GM12864 (cell line): ENCODE measurements around the gene CCDC92B.
"Not testable (repeated sequence)": the region's sequence is repeated elsewhere in the genome, so short reads cannot be mapped to it uniquely, and the experiment has no call there.

ENCODE experiments used
- DNase-seq: peaks from one replicate; pipeline ENCODE4 v3.0.0-alpha.2; 2011; ENCODE audit warnings: low read depth
- H3K4me3 ChIP-seq: 2 replicates; pipeline ENCODE4 v1.5.1; 2011; ENCODE audit warnings: mild to moderate bottlenecking, low read depth, low read length, control low read depth
- TF ChIP-seq, protein P1 (sequence below): IDR thresholded peaks from 2 replicates; pipeline ENCODE4 v1.5.1; 2011; ENCODE audit warnings: low read depth, mild to moderate bottlenecking, moderate library complexity, low read length, control low read depth, inconsistent platforms; ENCODE audit errors: missing control alignments

Gene CCDC92B

DNA sequence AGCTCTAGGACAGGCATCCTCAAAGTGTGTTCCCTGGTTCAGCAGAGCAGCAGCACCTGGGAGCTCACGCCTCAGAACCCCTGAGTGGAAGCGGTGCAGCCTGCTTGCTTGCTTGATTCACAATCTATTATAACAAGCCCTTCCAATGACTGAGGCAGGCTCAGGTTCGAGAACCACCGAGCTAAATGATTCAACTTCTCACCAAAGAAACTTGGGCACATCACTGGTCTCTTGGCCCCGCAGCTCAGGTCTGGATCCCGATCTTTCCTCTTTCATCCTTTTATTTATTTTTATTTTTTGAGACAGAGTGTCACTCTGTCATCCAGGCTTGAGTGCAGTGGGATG, 62.4 kb downstream of the CCDC92B start:
- DNase-seq, result no peak
- TF ChIP-seq, protein P1, sequence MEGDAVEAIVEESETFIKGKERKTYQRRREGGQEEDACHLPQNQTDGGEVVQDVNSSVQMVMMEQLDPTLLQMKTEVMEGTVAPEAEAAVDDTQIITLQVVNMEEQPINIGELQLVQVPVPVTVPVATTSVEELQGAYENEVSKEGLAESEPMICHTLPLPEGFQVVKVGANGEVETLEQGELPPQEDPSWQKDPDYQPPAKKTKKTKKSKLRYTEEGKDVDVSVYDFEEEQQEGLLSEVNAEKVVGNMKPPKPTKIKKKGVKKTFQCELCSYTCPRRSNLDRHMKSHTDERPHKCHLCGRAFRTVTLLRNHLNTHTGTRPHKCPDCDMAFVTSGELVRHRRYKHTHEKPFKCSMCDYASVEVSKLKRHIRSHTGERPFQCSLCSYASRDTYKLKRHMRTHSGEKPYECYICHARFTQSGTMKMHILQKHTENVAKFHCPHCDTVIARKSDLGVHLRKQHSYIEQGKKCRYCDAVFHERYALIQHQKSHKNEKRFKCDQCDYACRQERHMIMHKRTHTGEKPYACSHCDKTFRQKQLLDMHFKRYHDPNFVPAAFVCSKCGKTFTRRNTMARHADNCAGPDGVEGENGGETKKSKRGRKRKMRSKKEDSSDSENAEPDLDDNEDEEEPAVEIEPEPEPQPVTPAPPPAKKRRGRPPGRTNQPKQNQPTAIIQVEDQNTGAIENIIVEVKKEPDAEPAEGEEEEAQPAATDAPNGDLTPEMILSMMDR, result no peak
- no peak overlapping the region for H3K4me3 ChIP-seq

GRCh38 chr17:2685696-2686095, 63.8 kb downstream of the CCDC92B start:
- no peak for DNase-seq
- TF ChIP-seq, protein P1, result no peak
- no peak overlapping the region for H3K4me3 ChIP-seq

DNA sequence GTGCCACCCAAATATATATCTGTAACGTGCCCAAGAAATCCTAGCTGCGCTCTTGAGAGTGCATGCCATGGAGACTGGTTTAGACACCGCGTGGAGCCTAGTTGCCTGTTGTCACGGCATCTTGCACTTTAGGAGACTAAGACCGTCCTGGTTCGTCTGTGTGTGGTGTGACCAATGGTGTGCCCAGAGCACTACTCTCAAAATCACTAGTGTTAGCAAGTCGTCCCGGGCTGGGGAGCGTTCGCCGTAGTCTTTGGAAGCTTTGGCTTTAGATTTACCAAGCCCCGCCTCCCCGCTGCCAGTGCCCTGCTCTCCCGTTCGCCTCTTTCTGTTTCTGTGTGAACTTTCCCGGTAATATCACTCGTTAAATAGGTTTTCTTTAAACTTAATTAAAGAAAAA, 64.9 kb downstream of the CCDC92B start:
- no peak for DNase-seq
- TF ChIP-seq, protein P1, result no peak
- no peak overlapping the region for H3K4me3 ChIP-seq

GRCh38 chr17:2683912-2684311, 65.5 kb downstream of the CCDC92B start:
- DNase-seq, result no peak
- TF ChIP-seq, protein P1, result no peak
- H3K4me3 ChIP-seq, result no peak overlapping the region

- DNase-seq, result no peak
- TF ChIP-seq, protein P1, result no peak
- no peak overlapping the region for H3K4me3 ChIP-seq
These were observed 67.1 kb downstream of the CCDC92B start for GRCh38 chr17:2682176-2682938.

GRCh38 chr17:2681650-2682049, 67.8 kb downstream of the CCDC92B start:
- no peak for DNase-seq
- H3K4me3 ChIP-seq, result no peak overlapping the region
- TF ChIP-seq, protein P1, result no peak

DNA sequence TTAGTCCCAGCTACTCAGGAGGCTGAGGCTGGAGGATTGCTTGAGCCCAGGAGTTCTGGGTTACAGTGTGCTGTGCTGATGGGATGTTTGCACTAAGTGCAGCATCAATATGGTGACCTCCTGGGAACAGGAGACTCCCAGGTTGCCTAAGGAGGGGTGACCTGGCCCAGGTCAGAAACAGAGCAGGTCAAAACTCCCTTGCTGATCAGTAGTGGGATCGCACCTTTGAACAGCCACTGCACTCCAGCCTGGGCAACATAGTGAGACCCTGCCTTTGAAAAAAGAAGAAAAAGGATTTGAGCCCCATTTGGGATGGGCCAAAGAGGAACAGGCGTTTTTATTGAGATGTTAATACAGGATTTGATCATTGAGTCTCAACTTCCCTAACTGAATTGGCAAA, 68.5 kb downstream of the CCDC92B start:
- no peak for DNase-seq
- TF ChIP-seq, protein P1, result no peak
- no peak overlapping the region for H3K4me3 ChIP-seq

GRCh38 chr17:2679247-2679646, 70.2 kb downstream of the CCDC92B start:
- DNase-seq, H3K4me3 ChIP-seq: not testable (repeated sequence)
